GM12864 (cell line): ENCODE results near the gene SLC22A4.

Source experiments
- DNase-seq: peaks from one replicate; pipeline ENCODE4 v3.0.0-alpha.2; 2011; ENCODE audit warnings: low read depth
- H3K4me3 ChIP-seq: 2 replicates; pipeline ENCODE4 v1.5.1; 2011; ENCODE audit warnings: mild to moderate bottlenecking, low read depth, low read length, control low read depth
- CTCF ChIP-seq: IDR thresholded peaks from 2 replicates; pipeline ENCODE4 v1.5.1; 2011; ENCODE audit warnings: low read depth, mild to moderate bottlenecking, moderate library complexity, low read length, control low read depth, inconsistent platforms; ENCODE audit errors: missing control alignments

Gene SLC22A4

GRCh38 chr5:132262882-132263547 lies 31.2 kb upstream of the SLC22A4 start:
- no peak for DNase-seq
- no peak overlapping the region for H3K4me3 ChIP-seq
- TF ChIP-seq CTCF = no peak

- H3K4me3 ChIP-seq = no peak overlapping the region
- no peak for TF ChIP-seq CTCF
- DNase-seq = no peak
These were observed 30.5 kb upstream of the SLC22A4 start for GRCh38 chr5:132263548-132264261.

GRCh38 chr5:132264546-132265335 lies 29.5 kb upstream of the SLC22A4 start:
- TF ChIP-seq CTCF = no peak

GRCh38 chr5:132265336-132266030 lies 28.7 kb upstream of the SLC22A4 start:
- no peak for TF ChIP-seq CTCF
- H3K4me3 ChIP-seq = no peak overlapping the region
- no peak for DNase-seq

More at GRCh38 chr5:132264546-132265335, 29.5 kb upstream of the SLC22A4 start:
- H3K4me3 ChIP-seq = no peak overlapping the region
- DNase-seq = no peak

GRCh38 chr5:132266031-132266835 lies 28.0 kb upstream of the SLC22A4 start:
- DNase-seq = no peak
- no peak overlapping the region for H3K4me3 ChIP-seq
- no peak for TF ChIP-seq CTCF

- DNase-seq = no peak
- no peak overlapping the region for H3K4me3 ChIP-seq
- TF ChIP-seq CTCF = no peak
These were observed 27.4 kb upstream of the SLC22A4 start for GRCh38 chr5:132266836-132267160.
